Mucosa of descending colon (tissue), 3 donors: Measurements from ENCODE around the gene MKLN1. TPM values are rescaled to one million over a fixed set of nuclear protein-coding genes. Genes with fewer than 3 reads are reported as not detected.

Source experiments
- ATAC-seq: fragments of 200-7000 bp; cut with Tn5 transposase; one replicate; pipeline ENCODE4 v1.9.1; 2020; ENCODE audit warnings: mild to moderate bottlenecking, moderate library complexity
- DNase-seq, 3 donors: peaks; one replicate each; pipeline ENCODE4 v3.0.0-alpha.2; 2020
- H3K36me3 ChIP-seq: fragments of 200-600 bp; one replicate; pipeline ENCODE4 v1.8.0; 2021; ENCODE audit warnings: low read depth, mild to moderate bottlenecking
- H3K4me1 ChIP-seq: fragments of 200-600 bp; one replicate; pipeline ENCODE4 v1.8.0; 2021; ENCODE audit warnings: low read depth, mild to moderate bottlenecking
- H3K4me3 ChIP-seq: fragments of 200-600 bp; one replicate; pipeline ENCODE4 v1.8.0; 2021; ENCODE audit warnings: mild to moderate bottlenecking
- H3K9me3 ChIP-seq: fragments of 200-600 bp; one replicate; pipeline ENCODE4 v1.8.0; 2021; ENCODE audit warnings: mild to moderate bottlenecking
- intact Hi-C, 2 donors: fragments of 100-400 bp; cut with DNase I in 1 of 2; cut with micrococcal nuclease in 1 of 2; formaldehyde crosslinking; loops; one replicate each; pipeline versions ENCODE4 v1.11.0 to v1.11.1; 2022; cut with DNase I, micrococcal nuclease
- total RNA-seq, 3 donors: library from RNA; stranded (reverse); fragmentation: NEBNext Ultra II Directional in 2 of 3; extraction: Animal tissue kit (Norgen Biotek cat#: 25700) in 2 of 3; gene quantifications; one replicate each; pipeline versions ENCODE4 v1.2.1 to v1.2.4, GENCODE V29; 2021 to 2023
- TF ChIP-seq, protein P1 (sequence below): fragments of 200-600 bp; IDR thresholded peaks from one replicate; pipeline ENCODE4 v1.8.0; 2022; ENCODE audit warnings: antibody characterized with exemption, mild to moderate bottlenecking
- donor health status: DM: no; HTN: no; CAD: no; lungs with moderate emphysema.
- donor health status: DM: no; HTN: no; CAD: no.
- donor health status: DM: no; HTN: yes; CAD: no.

MKLN1 gene
- total RNA-seq, 3 donors from 2014 or later: 41.5 to 66.1 (median 47.1) TPM

DNA sequence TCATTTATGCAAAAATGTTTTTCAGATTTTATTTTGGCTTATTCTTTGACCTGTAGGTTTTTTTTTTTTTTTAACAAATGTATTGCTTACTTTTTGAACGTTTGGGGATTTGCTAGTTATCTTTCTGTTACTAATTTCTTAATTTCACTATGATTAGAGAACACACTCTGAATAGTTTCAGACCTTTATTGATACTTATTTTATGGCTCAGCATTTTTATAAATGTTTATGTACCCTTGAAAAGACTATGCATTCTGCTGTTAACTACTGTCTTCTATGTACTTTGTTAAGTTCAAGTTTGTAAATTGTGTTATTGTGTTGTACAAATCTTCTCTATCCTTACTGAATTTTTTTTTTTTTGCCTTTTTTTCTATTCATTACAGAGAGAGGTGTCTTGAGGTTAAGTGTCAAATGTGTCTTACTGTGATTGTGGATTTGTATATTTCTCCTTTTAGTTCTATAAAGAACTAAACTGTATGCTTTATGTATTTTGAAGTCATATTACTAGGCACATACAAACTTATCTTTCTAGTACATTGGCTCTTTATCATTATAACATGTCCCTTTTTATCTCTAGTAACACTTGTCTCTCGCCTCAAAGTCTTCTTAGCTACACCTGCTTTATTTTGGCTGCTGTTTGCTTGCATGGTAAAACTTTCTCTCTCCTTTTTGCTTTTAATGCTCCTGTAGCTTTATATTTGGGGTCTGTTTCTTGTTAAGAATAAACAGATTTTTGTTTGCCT, 8.1 kb downstream of the MKLN1 start:
- no peak for ATAC-seq
- intact Hi-C loops: no loop called here
- no peaks in the 10 kb centered on the region for H3K36me3 ChIP-seq
- TF ChIP-seq, protein P1, sequence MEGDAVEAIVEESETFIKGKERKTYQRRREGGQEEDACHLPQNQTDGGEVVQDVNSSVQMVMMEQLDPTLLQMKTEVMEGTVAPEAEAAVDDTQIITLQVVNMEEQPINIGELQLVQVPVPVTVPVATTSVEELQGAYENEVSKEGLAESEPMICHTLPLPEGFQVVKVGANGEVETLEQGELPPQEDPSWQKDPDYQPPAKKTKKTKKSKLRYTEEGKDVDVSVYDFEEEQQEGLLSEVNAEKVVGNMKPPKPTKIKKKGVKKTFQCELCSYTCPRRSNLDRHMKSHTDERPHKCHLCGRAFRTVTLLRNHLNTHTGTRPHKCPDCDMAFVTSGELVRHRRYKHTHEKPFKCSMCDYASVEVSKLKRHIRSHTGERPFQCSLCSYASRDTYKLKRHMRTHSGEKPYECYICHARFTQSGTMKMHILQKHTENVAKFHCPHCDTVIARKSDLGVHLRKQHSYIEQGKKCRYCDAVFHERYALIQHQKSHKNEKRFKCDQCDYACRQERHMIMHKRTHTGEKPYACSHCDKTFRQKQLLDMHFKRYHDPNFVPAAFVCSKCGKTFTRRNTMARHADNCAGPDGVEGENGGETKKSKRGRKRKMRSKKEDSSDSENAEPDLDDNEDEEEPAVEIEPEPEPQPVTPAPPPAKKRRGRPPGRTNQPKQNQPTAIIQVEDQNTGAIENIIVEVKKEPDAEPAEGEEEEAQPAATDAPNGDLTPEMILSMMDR: no peak
- DNase-seq: no peak
- peaks cover 11% of the 10 kb centered on the region for H3K4me1 ChIP-seq
- peaks cover 25% of the 10 kb centered on the region for H3K9me3 ChIP-seq
- H3K4me3 ChIP-seq: no peak overlapping the region

DNA sequence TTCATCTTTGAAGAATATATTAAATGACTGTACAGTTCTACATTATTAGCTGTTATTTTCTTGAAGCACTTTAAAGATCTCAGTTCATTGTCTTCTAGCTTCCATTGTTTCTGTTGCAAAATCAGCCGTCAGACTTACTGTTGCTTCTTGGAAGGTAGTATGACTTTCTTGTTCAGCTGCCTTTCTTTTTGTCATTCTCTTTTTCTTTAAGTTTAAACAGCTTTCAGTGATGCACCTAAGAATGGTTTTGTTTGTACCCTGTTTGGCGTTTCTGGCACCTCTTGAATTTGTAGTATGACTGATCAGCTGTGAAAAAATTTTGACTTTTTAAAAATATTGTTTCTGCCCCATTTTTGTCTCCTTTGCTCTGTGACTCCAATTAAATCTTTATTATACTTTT, 9.3 kb downstream of the MKLN1 start:
- no peaks in the 10 kb centered on the region for H3K36me3 ChIP-seq
- H3K9me3 ChIP-seq: peaks cover 25% of the 10 kb centered on the region
- peaks cover 1% of the 10 kb centered on the region for H3K4me1 ChIP-seq
- no peak for DNase-seq
- TF ChIP-seq, protein P1: no peak
- no peak overlapping the region for H3K4me3 ChIP-seq
- intact Hi-C loops: no loop called here
- ATAC-seq: no peak

DNA sequence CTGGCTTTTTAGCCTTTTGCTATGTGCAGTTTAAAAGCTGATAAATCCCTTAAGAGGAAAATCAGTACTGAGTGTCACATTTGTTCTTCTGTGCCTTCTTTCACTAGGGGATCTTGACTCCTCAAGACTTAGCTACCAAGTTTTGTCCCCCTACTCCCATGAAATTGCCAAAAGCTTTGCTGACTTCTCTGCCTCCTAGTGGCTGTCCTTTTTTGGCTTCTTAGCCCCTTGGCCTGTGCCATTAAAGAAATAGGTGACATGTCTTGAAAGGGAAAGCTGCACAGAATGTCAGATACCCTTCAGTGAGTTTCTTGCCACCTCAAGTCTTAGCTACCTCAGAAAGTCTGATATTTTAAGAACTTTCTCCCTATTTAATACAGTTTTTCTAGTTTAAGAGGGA, 10.5 kb downstream of the MKLN1 start:
- intact Hi-C loops: no loop called here
- Histone ChIP-seq H3K9me3 (peaks cover 25% of the 10 kb centered on the region), H3K4me3 (no peak overlapping the region), H3K36me3 (no peaks in the 10 kb centered on the region), H3K4me1 (peaks cover under 1% of the 10 kb centered on the region)
- TF ChIP-seq, protein P1: no peak
- ATAC-seq: no peak
- no peak for DNase-seq

DNA sequence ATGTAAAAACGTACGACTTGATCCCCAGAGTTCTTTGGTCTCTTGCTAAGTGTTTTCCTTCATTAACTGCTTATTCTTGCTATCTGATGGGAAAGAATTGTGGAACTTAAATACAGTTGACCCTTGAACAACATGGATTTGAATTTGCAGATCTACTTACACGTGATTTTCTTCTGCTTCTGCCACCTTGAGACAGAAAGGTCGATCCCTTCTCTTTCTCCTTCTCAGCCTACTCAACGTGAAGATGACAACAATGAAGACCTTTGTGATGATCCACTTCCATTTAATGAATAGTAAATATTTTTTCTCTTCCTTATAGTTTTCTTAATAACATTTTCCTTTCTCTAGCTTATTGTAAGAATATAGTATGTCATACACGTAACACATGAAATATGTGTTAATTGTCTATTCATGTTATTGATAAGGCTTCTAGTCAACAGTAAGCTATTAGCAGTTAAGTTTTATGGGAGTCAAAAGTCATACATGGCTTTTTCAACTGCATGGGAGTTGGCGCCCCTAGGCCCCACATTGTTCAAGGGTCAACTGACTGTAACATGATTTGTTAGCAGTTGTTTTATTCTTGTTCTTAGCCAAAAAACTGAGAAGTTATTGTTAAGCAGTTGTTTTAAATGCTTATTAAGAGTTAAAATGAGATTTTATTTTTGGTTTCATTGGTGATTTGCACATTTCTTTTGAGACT, 11.2 kb downstream of the MKLN1 start:
- DNase-seq (no peak), ATAC-seq (no peak)
- Histone ChIP-seq H3K4me1 (peaks cover 3% of the 10 kb centered on the region), H3K36me3 (no peaks in the 10 kb centered on the region), H3K9me3 (peaks cover 25% of the 10 kb centered on the region), H3K4me3 (no peak overlapping the region)
- intact Hi-C loops: no loop called here
- TF ChIP-seq, protein P1: no peak

DNA sequence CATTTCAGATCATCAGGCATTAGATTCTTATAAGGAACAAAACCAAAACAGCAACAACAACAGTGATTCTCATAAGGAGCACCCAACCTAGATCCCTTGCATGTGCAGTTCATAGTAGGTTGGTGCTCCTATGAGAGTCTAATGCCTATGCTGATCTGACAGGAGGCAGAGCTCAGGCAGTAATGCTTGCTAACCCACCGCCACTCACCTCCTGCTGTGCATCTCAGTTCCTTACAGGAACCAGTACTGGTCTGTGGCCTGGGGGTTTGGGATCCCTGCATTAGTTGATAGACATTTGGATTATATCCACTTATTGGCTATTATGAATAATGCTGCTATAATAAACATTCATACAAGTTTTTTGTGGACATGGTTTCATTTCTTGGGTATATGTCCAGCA, 14.0 kb downstream of the MKLN1 start:
- DNase-seq: no peak
- intact Hi-C loops: no loop called here
- ATAC-seq: no peak
- H3K36me3 ChIP-seq: no peaks in the 10 kb centered on the region
- TF ChIP-seq, protein P1: no peak
- H3K4me3 ChIP-seq: no peak overlapping the region
- H3K4me1 ChIP-seq: peaks cover 3% of the 10 kb centered on the region
- peaks cover 13% of the 10 kb centered on the region for H3K9me3 ChIP-seq
